Gastrocnemius medialis (tissue), 4 donors: ENCODE results near the gene DENND4C.

Experiments used
- CTCF ChIP-seq, 5 experiments: fragments of 450-650 bp in 3 of 5; fragments of 200-600 bp in 2 of 5; sonication (generic) in 2 of 5; IDR thresholded peaks in 4 of 5; conservative IDR thresholded peaks in 1 of 5; 1 replicate in 4 of 5; 2 replicates in 1 of 5; pipeline ENCODE4 v1.5.1; 2016 to 2019; ENCODE audit warnings: antibody characterized with exemption in 5 of 5, mild to moderate bottlenecking in 3 of 5, moderate library complexity in 3 of 5
- POLR2A ChIP-seq, 2 donors: fragments of 450-650 bp; IDR thresholded peaks; one replicate each; pipeline ENCODE4 v1.6.1; 2017; ENCODE audit warnings: antibody characterized with exemption in 2 of 2, mild to moderate bottlenecking in 2 of 2, moderate library complexity in 2 of 2

- TF ChIP-seq CTCF (IDR thresholded peaks at IDR 0.05 in 4 of 5, conservative IDR thresholded peaks at IDR 0.05 in 1 of 5) (no peak), POLR2A (IDR thresholded peaks at IDR 0.05) (no peak)
Observed at GRCh38 chr9:19223724-19224123, 6.8 kb upstream of the DENND4C start.
